A549 (cell line): Measurements from ENCODE around the gene FAM227A. TPM values are rescaled to one million over a fixed set of nuclear protein-coding genes. Genes with fewer than 3 reads are reported as not detected.
"Not testable (repeated sequence)": the region's sequence is repeated elsewhere in the genome, so short reads cannot be mapped to it uniquely, and the experiment has no call there.

Experiments
- ATAC-seq, 2 experiments: fragments of 200-7000 bp in 1 of 2; fragments of >200 bp in 1 of 2; cut with Nextera tagmentation in 1 of 2; cut with Tn5 transposase in 1 of 2; 3 replicates each; pipeline versions ENCODE4 v1.8.0 to v1.9.1; 2018 to 2020; ENCODE audit warnings: mild to moderate bottlenecking in 1 of 2, moderate library complexity in 1 of 2
- CTCF ChIA-PET: fragments of 300-600 bp; sonication (Branson Sonifier 250); formaldehyde crosslinking; extraction: SDS; loops from one replicate; lab custom pipeline; 2021; ENCODE audit warnings: antibody characterized with exemption, inconsistent platforms; lab: Yijun Ruan, JAX
- POLR2A ChIA-PET: fragments of 350-600 bp; formaldehyde crosslinking; extraction: SDS; loops from one replicate; lab custom pipeline; 2021; ENCODE audit warnings: antibody characterized with exemption, inconsistent platforms; lab: Yijun Ruan, JAX
- DNase-seq, 2 experiments: peaks; one replicate each; pipeline versions ENCODE4 v3.0.0 to v3.0.0-alpha.2; 2011 to 2016; ENCODE audit warnings: low read depth in 1 of 2, low spot score in 1 of 2
- FAIRE-seq: peaks from 2 replicates; lab custom pipeline; 2011; peaks lifted over from hg19 to GRCh38; lab: Jason Lieb, UNC
- H3K27ac ChIP-seq, 2 experiments: fragments of >200 bp; sonication (Bioruptor Twin); formaldehyde crosslinking; 3 replicates each; pipeline ENCODE4 v1.5.1; 2016 to 2017
- H3K4me1 ChIP-seq: fragments of >200 bp; sonication (Bioruptor Twin); formaldehyde crosslinking; 3 replicates; pipeline ENCODE4 v1.6.1; 2016
- H3K4me2 ChIP-seq: fragments of >200 bp; sonication (Bioruptor Twin); formaldehyde crosslinking; 3 replicates; pipeline ENCODE4 v1.6.1; 2016
- H3K4me3 ChIP-seq: fragments of >200 bp; sonication (Bioruptor Twin); formaldehyde crosslinking; 3 replicates; pipeline ENCODE4 v1.5.1; 2016
- H3K9me3 ChIP-seq: fragments of >200 bp; sonication (Bioruptor Twin); formaldehyde crosslinking; 3 replicates; pipeline ENCODE4 v1.6.1; 2016
- BHLHE40 ChIP-seq: IDR thresholded peaks from 2 replicates; pipeline ENCODE4 v1.6.1; 2012; ENCODE audit warnings: low read depth, low read length, inconsistent platforms
- CEBPB ChIP-seq, 2 experiments: fragments of >200 bp in 1 of 2; sonication (Bioruptor Twin) in 1 of 2; formaldehyde crosslinking in 1 of 2; IDR thresholded peaks; 2 replicates each; pipeline ENCODE4 v1.6.1; 2012 to 2016
- CTCF ChIP-seq: fragments of >200 bp; sonication (Bioruptor Twin); formaldehyde crosslinking; IDR thresholded peaks from 3 replicates; pipeline ENCODE4 v1.5.1; 2016
- EHF ChIP-seq: fragments of 250-450 bp; sonication (Bioruptor Pico); IDR thresholded peaks from 2 replicates; pipeline ENCODE4 v1.5.0; 2020; ENCODE audit warnings: mild to moderate bottlenecking
- EHMT2 ChIP-seq: fragments of 200-600 bp; sonication (generic); IDR thresholded peaks from 2 replicates; pipeline ENCODE4 v1.6.1; 2016; ENCODE audit warnings: antibody characterized with exemption, low read depth, mild to moderate bottlenecking, moderate library complexity
- ESRRA ChIP-seq: fragments of 150-350 bp; IDR thresholded peaks from 2 replicates; pipeline ENCODE4 v1.6.1; 2014; ENCODE audit warnings: mild to moderate bottlenecking, low read length, borderline replicate concordance
- FOSB ChIP-seq: fragments of 250-450 bp; sonication (Bioruptor Pico); IDR thresholded peaks from 2 replicates; pipeline ENCODE4 v1.5.0; 2020; ENCODE audit warnings: mild to moderate bottlenecking, moderate library complexity
- FOSL2 ChIP-seq, 2 experiments: fragments of 450-650 bp in 1 of 2; fragments of >200 bp in 1 of 2; sonication (Bioruptor Twin) in 1 of 2; formaldehyde crosslinking; IDR thresholded peaks; 2 replicates each; pipeline versions ENCODE4 v1.5.0 to v1.6.1; 2016 to 2020; ENCODE audit warnings: mild to moderate bottlenecking in 1 of 2, moderate library complexity in 1 of 2
- FOXS1 ChIP-seq: fragments of 250-450 bp; sonication (Bioruptor Pico); IDR thresholded peaks from 2 replicates; pipeline ENCODE4 v1.5.0; 2020; ENCODE audit warnings: mild to moderate bottlenecking, moderate library complexity
- HOXB5 ChIP-seq: fragments of 250-450 bp; sonication (Bioruptor Pico); IDR thresholded peaks from 2 replicates; pipeline ENCODE4 v1.5.0; 2020; ENCODE audit warnings: mild to moderate bottlenecking, moderate library complexity
- JUNB ChIP-seq: fragments of >200 bp; sonication (Bioruptor Twin); formaldehyde crosslinking; IDR thresholded peaks from 2 replicates; pipeline ENCODE4 v1.6.1; 2016
- KDM5A ChIP-seq: fragments of 200-600 bp; sonication (generic); IDR thresholded peaks from 2 replicates; pipeline ENCODE4 v1.6.1; 2016; ENCODE audit warnings: antibody characterized with exemption, mild to moderate bottlenecking
- MAX ChIP-seq: IDR thresholded peaks from 2 replicates; pipeline ENCODE4 v1.6.1; 2012
- NR3C1 ChIP-seq: fragments of >200 bp; sonication (Bioruptor Twin); formaldehyde crosslinking; IDR thresholded peaks from 3 replicates; pipeline ENCODE4 v1.6.1; 2017
- TFCP2L1 ChIP-seq: fragments of 250-450 bp; sonication (Bioruptor Pico); IDR thresholded peaks from 2 replicates; pipeline ENCODE4 v1.5.0; 2021; ENCODE audit warnings: mild to moderate bottlenecking
- USF2 ChIP-seq: fragments of 450-650 bp; IDR thresholded peaks from 2 replicates; pipeline ENCODE4 v1.6.1; 2014; ENCODE audit warnings: antibody characterized with exemption
- ZFP36 ChIP-seq: fragments of 450-650 bp; IDR thresholded peaks from 2 replicates; pipeline ENCODE4 v1.6.1; 2014; ENCODE audit warnings: borderline replicate concordance; ENCODE audit not compliant: partially characterized antibody
- ZNF302 ChIP-seq: fragments of 250-450 bp; sonication (Bioruptor Pico); IDR thresholded peaks from 2 replicates; pipeline ENCODE4 v1.9.0; 2021; ENCODE audit warnings: inconsistent platforms, mild to moderate bottlenecking, moderate library complexity
- ZSCAN20 ChIP-seq: fragments of 250-450 bp; sonication (Bioruptor Pico); IDR thresholded peaks from 2 replicates; pipeline ENCODE4 v1.8.0; 2022; ENCODE audit warnings: mild to moderate bottlenecking, moderate library complexity
- WGBS: methylation state at CpG from one replicate; pipeline ENCODE4 v1.1.6; 2017; ENCODE audit errors: missing lambda C conversion rate; 5-methylcytosine and 5-hydroxymethylcytosine counted together
- polyA plus RNA-seq, 4 experiments: library from polyadenylated mRNA; depleted of rRNA in 3 of 4; stranded (reverse); fragments of >200 nt; fragmentation: RNase III in 1 of 4; extraction: RNeasy Plus Mini Kit Qiagen cat#74134 plus additional on column Dnase treatment in 1 of 4; gene quantifications; 2 replicates in 3 of 4; 3 replicates in 1 of 4; pipeline ENCODE4 v1.2.3, GENCODE V29; 2011 to 2017

FAM227A gene
- polyA plus RNA-seq, 2 of the 4 experiments (the other 2 are of a cell fraction), result 1.4 to 3.5 TPM

GRCh38 chr22:38618258-38618657, 37.9 kb downstream of the FAM227A start:
- TF ChIP-seq JUNB, result no peak
- no peak for TF ChIP-seq ZNF302 (CRISPR knock-in tag)
- TF ChIP-seq HOXB5 (CRISPR knock-in tag), result no peak
- Histone ChIP-seq H3K9me3 (peaks cover 6% of the 10 kb centered on the region; the same call in 1 of the 3 replicates), H3K4me2 (no peak overlapping the region), H3K4me1 (no peaks in the 10 kb centered on the region; the same call in 2 of the 3 replicates), H3K4me3 (no peak overlapping the region), H3K27ac (no peak overlapping the region)
- DNase-seq (no peak), ATAC-seq (no peak), FAIRE-seq (no peak)
- POLR2A ChIA-PET, result no interaction called here
- CTCF ChIA-PET, result no interaction called here
- 94% methylated on average over 1 of the region's 1 CpG for WGBS

GRCh38 chr22:38615064-38615405, 41.2 kb downstream of the FAM227A start:
- H3K27ac ChIP-seq, H3K9me3 ChIP-seq, FAIRE-seq, ATAC-seq, H3K4me1 ChIP-seq, POLR2A ChIA-PET, H3K4me2 ChIP-seq, H3K4me3 ChIP-seq, DNase-seq: not testable (repeated sequence)
- WGBS, result 79% methylated on average over 9 of the region's 9 CpGs
- CTCF ChIA-PET, result interaction anchor here (1.5 kb wide), 1 partner anchor 42 kb away, joined by 3 read pairs; no protein-coding TSS in a partner anchor

GRCh38 chr22:38614332-38615063, 41.7 kb downstream of the FAM227A start:
- H3K9me3 ChIP-seq, result peaks cover 6% of the 10 kb centered on the region; the same call in 1 of the 3 replicates
- H3K4me3 ChIP-seq, result no peak overlapping the region
- no peak for ATAC-seq
- H3K4me2 ChIP-seq, result no peak overlapping the region
- no peak for TF ChIP-seq EHMT2
- TF ChIP-seq CTCF, result no peak
- no peak for TF ChIP-seq NR3C1
- no peak for TF ChIP-seq FOSB (CRISPR knock-in tag)
- TF ChIP-seq FOSL2 (IDR thresholded peaks at IDR 0.05), result no peak
- no peak for TF ChIP-seq FOSL2 (CRISPR knock-in tag; IDR thresholded peaks at IDR 0.05)
- TF ChIP-seq ZFP36, result no peak
- TF ChIP-seq ZSCAN20 (CRISPR knock-in tag), result no peak
- TF ChIP-seq CEBPB (IDR thresholded peaks at IDR 0.05), result no peak
- no peak for TF ChIP-seq ESRRA
- no peak for TF ChIP-seq MAX
- TF ChIP-seq ZNF302 (CRISPR knock-in tag), result no peak
- TF ChIP-seq FOXS1 (CRISPR knock-in tag), result no peak
- no peak for TF ChIP-seq EHF (CRISPR knock-in tag)
- TF ChIP-seq USF2, result no peak
- no peak for TF ChIP-seq KDM5A
- no peak for TF ChIP-seq BHLHE40
- TF ChIP-seq TFCP2L1 (CRISPR knock-in tag), result no peak
- ChIA-PET POLR2A (no interaction called here), CTCF (interaction anchor here (1.5 kb wide), 1 partner anchor 42 kb away, joined by 3 read pairs; no protein-coding TSS in a partner anchor)
- no peak overlapping the region for H3K27ac ChIP-seq
- WGBS, result 56% methylated on average over 4 of the region's 4 CpGs
- FAIRE-seq, result no peak
- DNase-seq, result peak in 1 of 2 experiments; percentile 12
- H3K4me1 ChIP-seq, result no peaks in the 10 kb centered on the region; the same call in 2 of the 3 replicates
